Transverse colon (tissue), 4 donors: Measurements from ENCODE around the gene CCDC3. TPM values are rescaled to one million over a fixed set of nuclear protein-coding genes. Genes with fewer than 3 reads are reported as not detected.

Experiments used
- DNase-seq: peaks from one replicate; pipeline ENCODE4 v3.0.0-alpha.2; 2019
- H3K27ac ChIP-seq, 4 donors: fragments of 200-600 bp; sonication (generic); 2 replicates each; pipeline ENCODE4 v1.5.1; 2016 to 2018; ENCODE audit warnings: inconsistent platforms in 4 of 4
- H3K27me3 ChIP-seq: fragments of 200-600 bp; sonication (generic); 2 replicates; pipeline ENCODE4 v1.5.1; 2017; ENCODE audit warnings: inconsistent platforms
- H3K36me3 ChIP-seq, 4 donors: fragments of 200-600 bp; sonication (generic); 2 replicates each; pipeline ENCODE4 v1.5.1; 2017 to 2019; ENCODE audit warnings: inconsistent platforms in 4 of 4
- H3K4me1 ChIP-seq, 4 donors: fragments of 200-600 bp; sonication (generic); 2 replicates each; pipeline ENCODE4 v1.5.1; 2017 to 2020; ENCODE audit warnings: inconsistent platforms in 4 of 4
- H3K4me3 ChIP-seq, 4 donors: fragments of 200-600 bp; sonication (generic); 1 replicate in 1 of 4; 2 replicates in 3 of 4; pipeline versions ENCODE4 v1.5.1 to v1.6.1; 2017 to 2019; ENCODE audit warnings: inconsistent platforms in 4 of 4
- H3K9me3 ChIP-seq, 2 donors: fragments of 200-600 bp; sonication (generic); 2 replicates each; pipeline ENCODE4 v1.5.1; 2017 to 2019; ENCODE audit warnings: inconsistent platforms in 2 of 2
- EP300 ChIP-seq: sonication (generic); formaldehyde crosslinking; IDR thresholded peaks from one replicate; pipeline ENCODE4 v1.6.1; 2017; ENCODE audit warnings: antibody characterized with exemption, low read depth
- POLR2A ChIP-seq: fragments of 450-650 bp; IDR thresholded peaks from one replicate; pipeline ENCODE4 v1.6.1; 2016; ENCODE audit warnings: antibody characterized with exemption, mild to moderate bottlenecking, moderate library complexity
- POLR2AphosphoS5 ChIP-seq, 3 donors: sonication (generic); formaldehyde crosslinking; IDR thresholded peaks; one replicate each; pipeline ENCODE4 v1.6.1; 2016; ENCODE audit warnings: antibody characterized with exemption in 3 of 3
- WGBS, 2 donors: methylation state at CpG; one replicate each; pipeline ENCODE4 v1.1.5; 2018; ENCODE audit warnings: low coverage in 1 of 2; 5-methylcytosine and 5-hydroxymethylcytosine counted together
- in situ Hi-C, 4 donors: fragments of 200-750 bp; cut with MboI; loops; one replicate each; pipeline versions ENCODE4 v1.15.0 to v1.15.1; 2017; ENCODE audit warnings: low sequenced_read_pairs in 3 of 4, low pct_ligation_motif_present in 1 of 4, low pct_unique_long_range_greater_than_20kb in 1 of 4
- intact Hi-C: fragments of 100-400 bp; cut with DNase I; formaldehyde crosslinking; loops from one replicate; pipeline ENCODE4 v1.15.1; 2023; ENCODE audit warnings: low total_unique reads
- total RNA-seq, 4 donors: library from RNA; depleted of rRNA; stranded (reverse); fragments of >200 nt; gene quantifications; one replicate each; pipeline ENCODE4 v1.1.0, GENCODE V29; 2016
- TF ChIP-seq, protein P1 (sequence below), 5 experiments: fragments of 200-600 bp in 3 of 5; fragments of 450-650 bp in 2 of 5; sonication (generic) in 3 of 5; IDR thresholded peaks; 1 replicate in 2 of 5; 2 replicates in 3 of 5; pipeline ENCODE4 v1.5.1; 2016 to 2017; ENCODE audit warnings: antibody characterized with exemption in 5 of 5, inconsistent platforms in 3 of 5, mild to moderate bottlenecking in 2 of 5, moderate library complexity in 1 of 5

CCDC3 gene
- total RNA-seq, 4 donors from 2014 or later = 0.75 to 2.2 (median 1.3) TPM

DNA sequence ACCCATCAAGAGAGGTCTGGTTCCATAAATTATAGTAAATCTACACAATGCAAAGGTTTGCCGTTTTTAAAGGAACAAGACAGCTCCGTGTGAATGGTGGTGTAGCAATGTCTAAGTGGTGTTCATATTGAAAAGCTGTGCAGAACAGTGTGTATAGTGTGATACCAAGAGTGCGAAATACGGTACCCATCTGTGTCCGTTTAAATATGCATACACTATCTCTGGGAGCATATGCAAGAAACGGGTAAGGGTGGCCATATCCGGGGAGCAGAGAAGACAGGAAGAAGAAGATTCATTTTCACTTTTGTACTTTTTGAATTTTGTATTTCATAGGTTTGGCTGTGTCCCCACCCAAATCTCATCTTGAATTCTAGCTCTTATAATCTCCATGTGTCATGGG, 102.0 kb downstream of the CCDC3 start:
- Histone ChIP-seq H3K4me1 (peaks cover 0 to 3% (median 0%) of the 10 kb centered on the region in 4 donors), H3K27me3 (no peaks in the 10 kb centered on the region), H3K4me3 (no peak overlapping the region), H3K9me3 (no peaks in the 10 kb centered on the region), H3K27ac (no peak overlapping the region), H3K36me3 (no peaks in the 10 kb centered on the region)
- intact Hi-C loops (no loop called here), in situ Hi-C loops (no loop called here)
- 93% methylated on average over 6 to 7 of the region's 7 CpGs for WGBS, 2 donors
- no peak for TF ChIP-seq EP300
- no peak for TF ChIP-seq POLR2AphosphoS5 (IDR thresholded peaks at IDR 0.05)
- no peak for TF ChIP-seq POLR2A
- DNase-seq = no peak

DNA sequence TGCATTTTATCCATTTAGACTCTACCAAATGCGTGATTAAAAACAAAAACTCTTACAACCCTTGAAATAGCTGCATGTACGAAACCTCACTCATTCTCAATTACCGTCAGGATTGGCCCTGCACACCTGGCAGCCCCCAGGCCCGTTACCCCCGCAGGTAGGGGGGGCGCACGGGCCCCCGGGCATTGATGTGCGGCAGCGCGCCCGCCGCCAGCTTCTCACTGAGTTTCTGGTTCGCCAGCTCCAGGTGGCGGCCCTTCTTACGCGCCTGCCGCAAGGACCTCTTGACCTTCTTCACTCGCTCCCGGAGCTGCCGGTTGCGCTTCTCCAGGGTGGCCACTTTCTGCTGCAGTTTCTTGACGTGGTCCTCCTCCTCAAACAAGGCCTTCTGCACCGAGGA, 103.2 kb downstream of the CCDC3 start:
- WGBS, 2 donors = 87% methylated on average over 24 of the region's 24 CpGs; no CpG with 5 or more reads in 1 of the 2 donors
- TF ChIP-seq, protein P1, sequence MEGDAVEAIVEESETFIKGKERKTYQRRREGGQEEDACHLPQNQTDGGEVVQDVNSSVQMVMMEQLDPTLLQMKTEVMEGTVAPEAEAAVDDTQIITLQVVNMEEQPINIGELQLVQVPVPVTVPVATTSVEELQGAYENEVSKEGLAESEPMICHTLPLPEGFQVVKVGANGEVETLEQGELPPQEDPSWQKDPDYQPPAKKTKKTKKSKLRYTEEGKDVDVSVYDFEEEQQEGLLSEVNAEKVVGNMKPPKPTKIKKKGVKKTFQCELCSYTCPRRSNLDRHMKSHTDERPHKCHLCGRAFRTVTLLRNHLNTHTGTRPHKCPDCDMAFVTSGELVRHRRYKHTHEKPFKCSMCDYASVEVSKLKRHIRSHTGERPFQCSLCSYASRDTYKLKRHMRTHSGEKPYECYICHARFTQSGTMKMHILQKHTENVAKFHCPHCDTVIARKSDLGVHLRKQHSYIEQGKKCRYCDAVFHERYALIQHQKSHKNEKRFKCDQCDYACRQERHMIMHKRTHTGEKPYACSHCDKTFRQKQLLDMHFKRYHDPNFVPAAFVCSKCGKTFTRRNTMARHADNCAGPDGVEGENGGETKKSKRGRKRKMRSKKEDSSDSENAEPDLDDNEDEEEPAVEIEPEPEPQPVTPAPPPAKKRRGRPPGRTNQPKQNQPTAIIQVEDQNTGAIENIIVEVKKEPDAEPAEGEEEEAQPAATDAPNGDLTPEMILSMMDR (IDR thresholded peaks at IDR 0.05) = no peak
- TF ChIP-seq POLR2AphosphoS5 (IDR thresholded peaks at IDR 0.05) (no peak), EP300 (no peak), POLR2A (no peak)
- Histone ChIP-seq H3K27ac (no peak overlapping the region), H3K27me3 (no peaks in the 10 kb centered on the region), H3K9me3 (no peaks in the 10 kb centered on the region), H3K4me3 (no peak overlapping the region), H3K36me3 (no peaks in the 10 kb centered on the region), H3K4me1 (peaks cover 0 to 3% (median 0%) of the 10 kb centered on the region in 4 donors)
- DNase-seq = no peak
- in situ Hi-C loops (no loop called here), intact Hi-C loops (no loop called here)

DNA sequence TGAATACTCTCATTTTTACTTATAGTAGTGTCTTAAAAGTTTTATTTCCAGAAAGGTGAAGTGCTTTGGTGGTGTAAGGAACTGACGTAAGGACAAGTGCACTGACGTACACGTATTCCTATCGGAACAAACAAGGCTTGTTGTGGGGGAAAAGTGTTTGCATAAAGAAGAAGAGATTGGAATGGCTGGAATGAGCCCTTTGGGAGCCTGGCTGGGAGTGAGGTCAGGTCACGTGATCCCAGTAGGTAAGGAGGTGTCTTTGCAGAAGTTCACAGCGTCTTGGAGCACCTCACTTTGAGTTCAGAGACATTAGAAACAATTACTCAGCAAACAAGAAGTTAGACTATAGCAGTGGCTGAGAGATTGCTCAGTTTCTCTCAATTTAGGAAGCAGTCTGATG, 104.2 kb downstream of the CCDC3 start:
- TF ChIP-seq, protein P1 (IDR thresholded peaks at IDR 0.05) = no peak
- TF ChIP-seq POLR2AphosphoS5 (IDR thresholded peaks at IDR 0.05) = no peak
- TF ChIP-seq POLR2A = no peak
- no peak for TF ChIP-seq EP300
- Histone ChIP-seq H3K27me3 (no peaks in the 10 kb centered on the region), H3K4me1 (peaks cover 0 to 3% (median 0%) of the 10 kb centered on the region in 4 donors), H3K27ac (no peak overlapping the region), H3K36me3 (no peaks in the 10 kb centered on the region), H3K4me3 (no peak overlapping the region), H3K9me3 (no peaks in the 10 kb centered on the region)
- intact Hi-C loops = no loop called here
- in situ Hi-C loops = no loop called here
- no peak for DNase-seq
- WGBS, 2 donors = 84 to 87% methylated on average over 6 of the region's 6 CpGs

DNA sequence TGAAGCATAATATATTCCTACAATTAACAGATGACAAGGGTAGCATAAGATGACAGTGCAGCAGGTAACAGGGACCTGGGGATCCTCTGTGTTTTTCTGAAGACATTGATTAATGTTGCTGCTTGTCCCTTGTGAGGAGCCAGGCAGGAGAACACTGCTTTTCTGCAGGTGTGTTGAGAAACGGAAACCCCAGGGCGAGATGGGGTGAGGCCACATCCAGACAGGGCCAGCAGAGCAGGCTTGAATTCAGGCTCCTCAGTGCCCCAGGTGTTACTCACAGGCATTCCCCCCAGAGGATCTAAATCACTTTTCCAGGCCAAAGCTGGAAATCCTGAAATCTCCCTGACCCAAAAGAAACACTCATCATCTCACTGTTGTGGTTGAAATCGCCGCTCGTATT, 105.3 kb downstream of the CCDC3 start:
- H3K4me3 ChIP-seq = no peak overlapping the region
- no peak for TF ChIP-seq POLR2AphosphoS5 (IDR thresholded peaks at IDR 0.05)
- TF ChIP-seq EP300 = no peak
- TF ChIP-seq, protein P1 (IDR thresholded peaks at IDR 0.05) = no peak
- TF ChIP-seq POLR2A = no peak
- WGBS, 2 donors = 97 to 100% methylated on average over 1 to 5 of the region's 5 CpGs
- in situ Hi-C loops (no loop called here), intact Hi-C loops (no loop called here)
- no peaks in the 10 kb centered on the region for H3K36me3 ChIP-seq
- H3K4me1 ChIP-seq = no peaks in the 10 kb centered on the region
- DNase-seq = no peak
- H3K27me3 ChIP-seq = no peaks in the 10 kb centered on the region
- no peak overlapping the region for H3K27ac ChIP-seq
- H3K9me3 ChIP-seq = no peaks in the 10 kb centered on the region

DNA sequence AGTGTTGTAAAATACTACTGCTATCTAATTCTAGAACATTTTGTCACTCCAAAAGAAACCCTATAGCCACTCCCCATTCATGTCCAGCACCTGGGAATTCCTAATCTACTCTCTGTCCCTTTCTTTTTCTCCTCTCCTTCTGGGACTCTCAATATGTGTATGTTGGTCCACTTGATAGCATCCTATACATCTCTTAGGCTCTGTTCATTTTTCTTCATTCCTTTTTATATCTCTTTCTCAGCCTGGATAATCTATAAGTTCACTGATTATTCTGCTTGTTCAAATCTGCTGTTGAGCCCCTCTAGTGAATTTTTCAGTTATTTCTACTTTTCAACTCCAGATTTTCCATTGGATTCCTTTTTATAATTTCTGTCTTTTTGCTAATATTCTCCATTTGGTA, 108.6 kb downstream of the CCDC3 start:
- no peak for DNase-seq
- Histone ChIP-seq H3K36me3 (no peaks in the 10 kb centered on the region), H3K4me3 (no peak overlapping the region), H3K27ac (no peak overlapping the region), H3K27me3 (no peaks in the 10 kb centered on the region), H3K9me3 (no peaks in the 10 kb centered on the region), H3K4me1 (no peaks in the 10 kb centered on the region)
- TF ChIP-seq POLR2AphosphoS5 (IDR thresholded peaks at IDR 0.05) = no peak
- TF ChIP-seq POLR2A = no peak
- no peak for TF ChIP-seq EP300
- TF ChIP-seq, protein P1 (IDR thresholded peaks at IDR 0.05) = no peak
- intact Hi-C loops = no loop called here
- in situ Hi-C loops = no loop called here
